Ishikawa (cell line): Measurements from ENCODE around the gene FGF14.

ENCODE experiments used
- CEBPB ChIP-seq: IDR thresholded peaks from 2 replicates; pipeline ENCODE4 v1.6.1; 2012
- CREB1 ChIP-seq: IDR thresholded peaks from 2 replicates; pipeline ENCODE4 v1.6.1; 2012; ENCODE audit warnings: low read depth
- EGR1 ChIP-seq: IDR thresholded peaks from 2 replicates; pipeline ENCODE4 v1.6.1; 2012
- EP300 ChIP-seq: IDR thresholded peaks from 2 replicates; pipeline ENCODE4 v1.6.1; 2012; ENCODE audit warnings: borderline replicate concordance
- FOXM1 ChIP-seq: IDR thresholded peaks from 2 replicates; pipeline ENCODE4 v1.6.1; 2012; ENCODE audit warnings: low read depth, borderline replicate concordance
- MAX ChIP-seq: IDR thresholded peaks from 2 replicates; pipeline ENCODE4 v1.6.1; 2012
- NFIC ChIP-seq: IDR thresholded peaks from 2 replicates; pipeline ENCODE4 v1.6.1; 2012
- RAD21 ChIP-seq: IDR thresholded peaks from 2 replicates; pipeline ENCODE4 v1.6.1; 2012; ENCODE audit warnings: low read depth
- REST ChIP-seq: IDR thresholded peaks from 2 replicates; pipeline ENCODE4 v1.6.1; 2012; ENCODE audit warnings: low read depth, mild to moderate bottlenecking
- TAF1 ChIP-seq: IDR thresholded peaks from 2 replicates; pipeline ENCODE4 v1.6.1; 2012; ENCODE audit warnings: low read depth, mild to moderate bottlenecking
- TCF12 ChIP-seq: IDR thresholded peaks from 2 replicates; pipeline ENCODE4 v1.6.1; 2012; ENCODE audit warnings: low read depth
- TEAD4 ChIP-seq: IDR thresholded peaks from 2 replicates; pipeline ENCODE4 v1.6.1; 2012
- USF1 ChIP-seq: IDR thresholded peaks from 2 replicates; pipeline ENCODE4 v1.6.1; 2012
- YY1 ChIP-seq: IDR thresholded peaks from 2 replicates; pipeline ENCODE4 v1.6.1; 2012; ENCODE audit warnings: low read depth
- ZBTB7A ChIP-seq: IDR thresholded peaks from 2 replicates; pipeline ENCODE4 v1.6.1; 2012; ENCODE audit warnings: low read depth

Gene FGF14

GRCh38 chr13:101955764-101956163 is 446.1 kb downstream of the FGF14 start:
- TF ChIP-seq YY1 = no peak
- no peak for TF ChIP-seq MAX
- TF ChIP-seq REST = no peak
- no peak for TF ChIP-seq TCF12
- TF ChIP-seq TAF1 = no peak
- TF ChIP-seq NFIC = no peak
- TF ChIP-seq CEBPB = no peak
- TF ChIP-seq CREB1 = no peak
- no peak for TF ChIP-seq EP300
- TF ChIP-seq EGR1 = no peak
- no peak for TF ChIP-seq TEAD4
- no peak for TF ChIP-seq USF1
- no peak for TF ChIP-seq ZBTB7A
- no peak for TF ChIP-seq FOXM1
- TF ChIP-seq RAD21 = no peak

GRCh38 chr13:101951114-101951513 is 450.7 kb downstream of the FGF14 start:
- TF ChIP-seq CEBPB (no peak), REST (no peak), EP300 (no peak), TEAD4 (no peak), ZBTB7A (no peak)

- TF ChIP-seq CEBPB (no peak), USF1 (no peak), FOXM1 (no peak), CREB1 (no peak), RAD21 (no peak), YY1 (no peak), REST (no peak), TAF1 (no peak), NFIC (no peak), EP300 (no peak), MAX (no peak), TCF12 (no peak), ZBTB7A (no peak), TEAD4 (no peak), EGR1 (no peak)
Observed at GRCh38 chr13:101949681-101950080, 452.2 kb downstream of the FGF14 start.

- TF ChIP-seq USF1 (no peak), TEAD4 (no peak), RAD21 (no peak), NFIC (no peak), YY1 (no peak), CEBPB (no peak), REST (no peak), EGR1 (no peak), CREB1 (no peak), ZBTB7A (no peak), TCF12 (no peak)
Observed at GRCh38 chr13:101946401-101946800, 455.4 kb downstream of the FGF14 start.
